HCT116 (cell line): ENCODE data around the gene GMIP. TPM values are rescaled to one million over a fixed set of nuclear protein-coding genes. Genes with fewer than 3 reads are reported as not detected.

Source experiments
- ATAC-seq: fragments of 200-7000 bp; cut with Tn5 transposase; 2 replicates; pipeline ENCODE4 v1.9.1; 2020; ENCODE audit warnings: mild to moderate bottlenecking, moderate library complexity
- BruUV-seq: library from RNA; stranded (reverse); fragments of 400-500 nt; replicated peaks from 2 replicates; lab custom pipeline; 2021; lab: Mats Ljungman, UMichigan
- CTCF ChIA-PET: fragments of 300-600 bp; sonication (Branson Sonifier 250); formaldehyde crosslinking; loops from one replicate; lab custom pipeline; 2021; ENCODE audit warnings: antibody characterized with exemption; lab: Charles Lee
- POLR2A ChIA-PET: fragments of 300-600, 350-600 bp; sonication (Branson Sonifier 250); formaldehyde crosslinking; loops from one replicate; lab custom pipeline; 2021; ENCODE audit warnings: antibody characterized with exemption; lab: Charles Lee
- RAD21 ChIA-PET, 2 experiments: fragments of 300-600 bp; sonication (Branson Sonifier 250); formaldehyde crosslinking; loops; one replicate each; lab custom pipeline; 2023; ENCODE audit warnings: low total read pairs in 2 of 2; ENCODE audit not compliant: uncharacterized antibody in 2 of 2, unreplicated experiment in 2 of 2, low non-redundant PET in 1 of 2; lab: Charles Lee
- DNase-seq: peaks from one replicate; pipeline ENCODE4 v3.0.0-alpha.2; 2010; ENCODE audit warnings: low read depth, low spot score
- H2AFZ ChIP-seq: fragments of 200-600 bp; shearing (Covaris generic), sonication (generic); 2 replicates; pipeline ENCODE4 v1.6.1; 2017; ENCODE audit warnings: low read depth, mixed run types, mixed read lengths, antibody characterized with exemption, low read length; ENCODE audit not compliant: poor library complexity, severe bottlenecking
- H3K27ac ChIP-seq: 2 replicates; pipeline ENCODE4 v1.5.1; 2012; ENCODE audit warnings: low read depth, low read length
- H3K27me3 ChIP-seq: fragments of 200-600 bp; sonication (generic); 2 replicates; pipeline ENCODE4 v1.6.1; 2016; ENCODE audit warnings: mixed run types, low read length, mixed read lengths; ENCODE audit not compliant: insufficient read depth
- H3K36me3 ChIP-seq, 2 experiments: fragments of 200-500 bp in 1 of 2; fragments of 200-600 bp in 1 of 2; sonication (Bioruptor generic) in 1 of 2; sonication (generic) in 1 of 2; 2 replicates each; pipeline versions ENCODE4 v1.5.1 to v1.6.1; 2014 to 2016; ENCODE audit warnings: low read length in 2 of 2, inconsistent platforms in 1 of 2, mixed read lengths in 1 of 2, mixed run types in 1 of 2; ENCODE audit not compliant: insufficient read depth in 2 of 2, control insufficient read depth in 1 of 2
- H3K4me1 ChIP-seq, 2 experiments: fragments of 200-600 bp in 1 of 2; sonication (generic) in 1 of 2; 2 replicates each; pipeline versions ENCODE4 v1.5.1 to v1.6.1; 2012 to 2017; ENCODE audit warnings: low read length in 2 of 2, inconsistent platforms in 1 of 2, mild to moderate bottlenecking in 1 of 2, mixed read lengths in 1 of 2, mixed run types in 1 of 2, moderate library complexity in 1 of 2; ENCODE audit not compliant: insufficient read depth in 2 of 2, control insufficient read depth in 1 of 2
- H3K4me2 ChIP-seq: fragments of 200-600 bp; sonication (generic); 2 replicates; pipeline ENCODE4 v1.6.1; 2017; ENCODE audit warnings: mixed run types, low read length, mixed read lengths
- H3K4me3 ChIP-seq, 2 experiments: fragments of 200-600 bp in 1 of 2; sonication (generic) in 1 of 2; replicated peaks in 1 of 2; 2 replicates each; pipeline ENCODE4 v1.5.1; 2011 to 2016; ENCODE audit warnings: low read length in 2 of 2, control low read depth in 1 of 2, low read depth in 1 of 2, mild to moderate bottlenecking in 1 of 2, mixed read lengths in 1 of 2, mixed run types in 1 of 2
- H3K79me2 ChIP-seq: fragments of 200-600 bp; sonication (generic); 2 replicates; pipeline ENCODE4 v1.6.1; 2017; ENCODE audit warnings: mild to moderate bottlenecking, mixed run types, low read length, moderate library complexity, mixed read lengths; ENCODE audit not compliant: insufficient read depth
- H3K9ac ChIP-seq: fragments of 200-600 bp; sonication (generic); 2 replicates; pipeline ENCODE4 v1.6.1; 2016; ENCODE audit warnings: low read length, mixed read lengths
- H3K9me2 ChIP-seq: fragments of 200-600 bp; sonication (generic), shearing (Covaris generic); 2 replicates; pipeline ENCODE4 v1.6.1; 2017; ENCODE audit warnings: mixed run types, mild to moderate bottlenecking, moderate library complexity; ENCODE audit not compliant: insufficient read depth
- H3K9me3 ChIP-seq, 2 experiments: fragments of 200-500 bp in 1 of 2; fragments of 200-600 bp in 1 of 2; sonication (Bioruptor generic) in 1 of 2; sonication (generic) in 1 of 2; 2 replicates each; pipeline ENCODE4 v1.6.1; 2014 to 2017; ENCODE audit warnings: low read length in 2 of 2, mixed read lengths in 2 of 2, inconsistent platforms in 1 of 2, low read depth in 1 of 2, mild to moderate bottlenecking in 1 of 2, mixed run types in 1 of 2, moderate library complexity in 1 of 2; ENCODE audit not compliant: control insufficient read depth in 1 of 2, insufficient read depth in 1 of 2
- H4K20me1 ChIP-seq: fragments of 200-600 bp; sonication (generic), shearing (Covaris generic); 2 replicates; pipeline ENCODE4 v1.6.1; 2017; ENCODE audit warnings: mixed run types, mild to moderate bottlenecking, moderate library complexity; ENCODE audit not compliant: insufficient read depth
- ATF3 ChIP-seq: IDR thresholded peaks from 2 replicates; pipeline ENCODE4 v1.6.1; 2012
- CBX3 ChIP-seq: IDR thresholded peaks from 2 replicates; pipeline ENCODE4 v1.6.1; 2012; ENCODE audit warnings: low read depth
- CEBPB ChIP-seq: IDR thresholded peaks from 2 replicates; pipeline ENCODE4 v1.6.1; 2012; ENCODE audit warnings: low read depth
- EGR1 ChIP-seq: IDR thresholded peaks from 2 replicates; pipeline ENCODE4 v1.6.1; 2012; ENCODE audit warnings: low read depth
- ELF1 ChIP-seq: IDR thresholded peaks from 2 replicates; pipeline ENCODE4 v1.6.1; 2012; ENCODE audit warnings: low read depth, borderline replicate concordance
- EZH2phosphoT487 ChIP-seq: fragments of 200-600 bp; IDR thresholded peaks from 2 replicates; pipeline ENCODE4 v1.6.1; 2018; ENCODE audit warnings: antibody characterized with exemption, borderline replicate concordance
- FOSL1 ChIP-seq: IDR thresholded peaks from 2 replicates; pipeline ENCODE4 v1.6.1; 2012; ENCODE audit warnings: low read depth
- JUND ChIP-seq: IDR thresholded peaks from 2 replicates; pipeline ENCODE4 v1.6.1; 2012
- POLR2A ChIP-seq: IDR thresholded peaks from 2 replicates; pipeline ENCODE4 v1.7.0; 2011; ENCODE audit warnings: borderline replicate concordance; ENCODE audit not compliant: insufficient read depth, insufficient read length; ENCODE audit errors: extremely low read depth
- POLR2AphosphoS5 ChIP-seq: IDR thresholded peaks from 2 replicates; pipeline ENCODE4 v1.6.1; 2011; ENCODE audit warnings: mild to moderate bottlenecking, low read depth, low read length, moderate library complexity
- SIN3A ChIP-seq: IDR thresholded peaks from 2 replicates; pipeline ENCODE4 v1.6.1; 2012; ENCODE audit warnings: low read depth
- SRF ChIP-seq: IDR thresholded peaks from 2 replicates; pipeline ENCODE4 v1.6.1; 2012; ENCODE audit warnings: low read depth
- YY1 ChIP-seq: IDR thresholded peaks from 2 replicates; pipeline ENCODE4 v1.6.1; 2011; ENCODE audit warnings: low read length, low read depth, moderate library complexity, mild to moderate bottlenecking; ENCODE audit not compliant: insufficient replicate concordance; ENCODE audit errors: extremely low read depth
- ZBTB33 ChIP-seq: IDR thresholded peaks from 2 replicates; pipeline ENCODE4 v1.6.1; 2011; ENCODE audit warnings: mild to moderate bottlenecking, low read length, moderate library complexity; ENCODE audit not compliant: insufficient replicate concordance; ENCODE audit errors: extremely low read depth
- ZFX ChIP-seq: fragments of 450-650 bp; IDR thresholded peaks from 2 replicates; pipeline ENCODE4 v1.6.1; 2017
- ZNF274 ChIP-seq: fragments of 200-500 bp; sonication (Bioruptor generic); IDR thresholded peaks from 2 replicates; pipeline ENCODE4 v1.6.1; 2014; ENCODE audit warnings: mild to moderate bottlenecking, low read depth, low read length, inconsistent platforms
- intact Hi-C: fragments of 100-400 bp; cut with micrococcal nuclease; formaldehyde crosslinking; loops from 2 replicates; pipeline ENCODE4 v1.10.0; 2022
- total RNA-seq: library from RNA; stranded (reverse); gene quantifications from one replicate; pipeline ENCODE4 v1.2.1, GENCODE V29; 2021; ENCODE audit not compliant: unreplicated experiment
- TF ChIP-seq, protein P1 (sequence below): IDR thresholded peaks from 2 replicates; pipeline ENCODE4 v1.6.1; 2012
- TF ChIP-seq, protein P2 (sequence below): IDR thresholded peaks from 2 replicates; pipeline ENCODE4 v1.6.1; 2012; ENCODE audit warnings: low read depth

GMIP gene
- total RNA-seq, 1 experiment from 2014 or later: 16.3 TPM

DNA sequence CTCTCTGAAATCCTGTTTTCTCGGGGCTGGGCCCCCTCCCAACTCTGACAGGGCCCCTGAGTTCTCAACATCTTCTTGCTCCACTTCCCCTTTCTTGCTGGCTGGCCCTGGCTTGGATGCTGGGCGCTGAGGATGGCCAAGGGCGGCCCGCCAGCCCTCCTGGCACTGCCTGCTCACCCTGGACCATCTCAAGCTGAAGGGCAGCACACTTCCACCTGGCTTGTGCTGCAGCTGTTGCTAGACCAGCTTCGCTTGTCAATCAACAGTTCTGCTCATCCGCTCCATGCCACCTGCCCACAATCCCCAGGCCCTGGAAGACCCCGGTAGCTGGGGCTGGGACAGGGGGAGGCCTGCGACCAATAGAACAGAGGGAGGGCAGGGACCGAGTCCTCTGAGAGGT, 6.9 kb upstream of the GMIP start (continued):
- TF ChIP-seq ZBTB33 (no peak), POLR2AphosphoS5 (no peak), ATF3 (no peak)

GRCh38 chr19:19649580-19649995, 6.1 kb upstream of the GMIP start:
- no peak overlapping the region for H2AFZ ChIP-seq
- no peak for ATAC-seq
- no peak overlapping the region for H3K4me2 ChIP-seq
- H4K20me1 ChIP-seq: no peaks in the 10 kb centered on the region
- no TSS peak for BruUV-seq
- no peaks in the 10 kb centered on the region for H3K79me2 ChIP-seq
- DNase-seq: no peak
- intact Hi-C loops: no loop called here
- H3K9me2 ChIP-seq: no peaks in the 10 kb centered on the region
- no peak overlapping the region for H3K9ac ChIP-seq
- H3K36me3 ChIP-seq: peaks cover 31 to 36% of the 10 kb centered on the region in 2 experiments; a peak in 3 of 4 replicates
- ChIA-PET POLR2A (no interaction called here), CTCF (no interaction called here), RAD21 (no interaction called here)
- no peaks in the 10 kb centered on the region for H3K4me1 ChIP-seq
- no peaks in the 10 kb centered on the region for H3K27me3 ChIP-seq
- H3K4me3 ChIP-seq: no peak overlapping the region
- no peaks in the 10 kb centered on the region for H3K9me3 ChIP-seq
- no peak overlapping the region for H3K27ac ChIP-seq
- TF ChIP-seq SRF: no peak
- TF ChIP-seq, protein P1, sequence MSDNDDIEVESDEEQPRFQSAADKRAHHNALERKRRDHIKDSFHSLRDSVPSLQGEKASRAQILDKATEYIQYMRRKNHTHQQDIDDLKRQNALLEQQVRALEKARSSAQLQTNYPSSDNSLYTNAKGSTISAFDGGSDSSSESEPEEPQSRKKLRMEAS: no peak
- TF ChIP-seq YY1: no peak
- TF ChIP-seq POLR2A: no peak
- TF ChIP-seq FOSL1: no peak
- no peak for TF ChIP-seq ELF1
- no peak for TF ChIP-seq ZNF274
- no peak for TF ChIP-seq EZH2phosphoT487
- no peak for TF ChIP-seq SIN3A
- TF ChIP-seq CEBPB: no peak
- TF ChIP-seq ZBTB33: no peak
- no peak for TF ChIP-seq POLR2AphosphoS5
- TF ChIP-seq, protein P2, sequence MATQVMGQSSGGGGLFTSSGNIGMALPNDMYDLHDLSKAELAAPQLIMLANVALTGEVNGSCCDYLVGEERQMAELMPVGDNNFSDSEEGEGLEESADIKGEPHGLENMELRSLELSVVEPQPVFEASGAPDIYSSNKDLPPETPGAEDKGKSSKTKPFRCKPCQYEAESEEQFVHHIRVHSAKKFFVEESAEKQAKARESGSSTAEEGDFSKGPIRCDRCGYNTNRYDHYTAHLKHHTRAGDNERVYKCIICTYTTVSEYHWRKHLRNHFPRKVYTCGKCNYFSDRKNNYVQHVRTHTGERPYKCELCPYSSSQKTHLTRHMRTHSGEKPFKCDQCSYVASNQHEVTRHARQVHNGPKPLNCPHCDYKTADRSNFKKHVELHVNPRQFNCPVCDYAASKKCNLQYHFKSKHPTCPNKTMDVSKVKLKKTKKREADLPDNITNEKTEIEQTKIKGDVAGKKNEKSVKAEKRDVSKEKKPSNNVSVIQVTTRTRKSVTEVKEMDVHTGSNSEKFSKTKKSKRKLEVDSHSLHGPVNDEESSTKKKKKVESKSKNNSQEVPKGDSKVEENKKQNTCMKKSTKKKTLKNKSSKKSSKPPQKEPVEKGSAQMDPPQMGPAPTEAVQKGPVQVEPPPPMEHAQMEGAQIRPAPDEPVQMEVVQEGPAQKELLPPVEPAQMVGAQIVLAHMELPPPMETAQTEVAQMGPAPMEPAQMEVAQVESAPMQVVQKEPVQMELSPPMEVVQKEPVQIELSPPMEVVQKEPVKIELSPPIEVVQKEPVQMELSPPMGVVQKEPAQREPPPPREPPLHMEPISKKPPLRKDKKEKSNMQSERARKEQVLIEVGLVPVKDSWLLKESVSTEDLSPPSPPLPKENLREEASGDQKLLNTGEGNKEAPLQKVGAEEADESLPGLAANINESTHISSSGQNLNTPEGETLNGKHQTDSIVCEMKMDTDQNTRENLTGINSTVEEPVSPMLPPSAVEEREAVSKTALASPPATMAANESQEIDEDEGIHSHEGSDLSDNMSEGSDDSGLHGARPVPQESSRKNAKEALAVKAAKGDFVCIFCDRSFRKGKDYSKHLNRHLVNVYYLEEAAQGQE: no peak
- no peak for TF ChIP-seq ZFX
- TF ChIP-seq EGR1: no peak
- TF ChIP-seq JUND: no peak
- no peak for TF ChIP-seq ATF3
- no peak for TF ChIP-seq CBX3
